LHCN-M2 (cell line): ENCODE data around the gene CAPRIN1. TPM values are rescaled to one million over a fixed set of nuclear protein-coding genes. Genes with fewer than 3 reads are reported as not detected.

Source experiments
- DNase-seq: peaks from one replicate; pipeline ENCODE4 v3.0.0-alpha.2; 2012; ENCODE audit warnings: low read depth
- polyA plus RNA-seq: library from polyadenylated mRNA; unstranded; fragments of >200 nt; gene quantifications from one replicate; pipeline ENCODE4 v1.2.1, GENCODE V29; 2012; ENCODE audit warnings: missing spikeins
- total RNA-seq: library from RNA; depleted of rRNA; stranded (reverse); fragments of >200 nt; gene quantifications from 2 replicates; pipeline ENCODE4 v1.2.3, GENCODE V29; 2014; rRNA removed

CAPRIN1 gene
- total RNA-seq: 218 and 260 TPM in 2 replicates
- 114 TPM for polyA plus RNA-seq

GRCh38 chr11:34051349-34052035, at the start of gene CAPRIN1:
Gene CAPRIN1, plus strand, starts transcription at chr11:34051731. Its CDS starts 690 bp downstream, at chr11:34052421.
- peak; percentile 91 for DNase-seq

GRCh38 chr11:34002420-34002819, 49.1 kb upstream of the CAPRIN1 start:
- no peak for DNase-seq

- no peak for DNase-seq
Measured at GRCh38 chr11:34004236-34004635, 47.3 kb upstream of the CAPRIN1 start.

- DNase-seq: no peak
Measured at GRCh38 chr11:34006876-34007275, 44.7 kb upstream of the CAPRIN1 start.

GRCh38 chr11:34012734-34013133, 38.8 kb upstream of the CAPRIN1 start:
- no peak for DNase-seq

- no peak for DNase-seq
Measured at GRCh38 chr11:34013898-34014571, 37.5 kb upstream of the CAPRIN1 start.

- no peak for DNase-seq
Measured at GRCh38 chr11:34021977-34022735, 29.4 kb upstream of the CAPRIN1 start.

GRCh38 chr11:34026432-34026831, 25.1 kb upstream of the CAPRIN1 start:
- DNase-seq: no peak

GRCh38 chr11:34027516-34028408, 23.8 kb upstream of the CAPRIN1 start:
- DNase-seq: no peak

GRCh38 chr11:34028425-34028824, 23.1 kb upstream of the CAPRIN1 start:
- no peak for DNase-seq

- DNase-seq: no peak
Measured at GRCh38 chr11:34029176-34029575, 22.4 kb upstream of the CAPRIN1 start.

- no peak for DNase-seq
Measured at GRCh38 chr11:34030382-34030781, 21.1 kb upstream of the CAPRIN1 start.

GRCh38 chr11:34033399-34033798, 18.1 kb upstream of the CAPRIN1 start:
- no peak for DNase-seq

GRCh38 chr11:34034053-34034452, 17.5 kb upstream of the CAPRIN1 start:
- no peak for DNase-seq

GRCh38 chr11:34036456-34036855, 15.1 kb upstream of the CAPRIN1 start:
- no peak for DNase-seq

GRCh38 chr11:34037016-34037415, 14.5 kb upstream of the CAPRIN1 start:
- DNase-seq: no peak

- no peak for DNase-seq
Measured at GRCh38 chr11:34040571-34040970, 11.0 kb upstream of the CAPRIN1 start.

- peak; percentile 69 for DNase-seq
Measured at GRCh38 chr11:34044664-34045485, 6.7 kb upstream of the CAPRIN1 start.

- no peak for DNase-seq
Measured at GRCh38 chr11:34049028-34049427, 2.5 kb upstream of the CAPRIN1 start.

- peak; percentile 87 for DNase-seq
Measured at GRCh38 chr11:34050581-34051348, 766 bp upstream of the CAPRIN1 start.
